Ishikawa (cell line): Measurements from ENCODE around the gene NOP10.

Experiments
- EP300 ChIP-seq: IDR thresholded peaks from 2 replicates; pipeline ENCODE4 v1.6.1; 2012; ENCODE audit warnings: borderline replicate concordance
- FOXM1 ChIP-seq: IDR thresholded peaks from 2 replicates; pipeline ENCODE4 v1.6.1; 2012; ENCODE audit warnings: low read depth, borderline replicate concordance
- REST ChIP-seq: IDR thresholded peaks from 2 replicates; pipeline ENCODE4 v1.6.1; 2012; ENCODE audit warnings: low read depth, mild to moderate bottlenecking
- TAF1 ChIP-seq: IDR thresholded peaks from 2 replicates; pipeline ENCODE4 v1.6.1; 2012; ENCODE audit warnings: low read depth, mild to moderate bottlenecking
- TEAD4 ChIP-seq: IDR thresholded peaks from 2 replicates; pipeline ENCODE4 v1.6.1; 2012
- YY1 ChIP-seq: IDR thresholded peaks from 2 replicates; pipeline ENCODE4 v1.6.1; 2012; ENCODE audit warnings: low read depth
- ZBTB7A ChIP-seq: IDR thresholded peaks from 2 replicates; pipeline ENCODE4 v1.6.1; 2012; ENCODE audit warnings: low read depth

- TF ChIP-seq YY1 = no peak
- no peak for TF ChIP-seq EP300
- TF ChIP-seq TAF1 = no peak
- no peak for TF ChIP-seq TEAD4
- no peak for TF ChIP-seq REST
- TF ChIP-seq FOXM1 = no peak
- TF ChIP-seq ZBTB7A = no peak
Observed at GRCh38 chr15:34314491-34315490, 28.1 kb downstream of the NOP10 start.
